Ecto neural progenitor cell (in vitro differentiated cells): Measurements from ENCODE around the gene CLCNKB.
A peak's percentile ranks its signal among the peaks of the same experiment; 100 is the strongest.
"Not testable (repeated sequence)": the region's sequence is repeated elsewhere in the genome, so short reads cannot be mapped to it uniquely, and the experiment has no call there.

Source experiments
- DNase-seq: peaks from one replicate; pipeline ENCODE4 v3.0.0-alpha.2; 2018; ENCODE audit warnings: low spot score

Gene CLCNKB

GRCh38 chr1:16033103-16033632 is 10.4 kb upstream of the CLCNKB start:
- DNase-seq, result not testable (repeated sequence)

GRCh38 chr1:16036461-16036860 is 7.1 kb upstream of the CLCNKB start:
- not testable (repeated sequence) for DNase-seq

DNA sequence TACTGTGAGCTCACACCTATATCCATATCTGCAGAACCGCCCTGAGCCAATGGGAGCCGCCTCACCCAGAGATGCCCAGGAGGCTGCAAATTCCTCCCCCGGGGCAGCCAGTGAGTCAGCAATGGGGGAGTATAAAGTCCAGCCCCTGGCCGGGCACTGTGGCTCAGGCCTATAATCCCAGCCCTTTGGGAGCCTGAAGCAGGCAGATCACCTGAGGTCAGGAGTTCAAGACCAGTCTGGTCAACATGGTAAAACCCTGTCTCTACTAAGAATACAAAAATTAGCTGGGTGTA is 5.0 kb upstream of the CLCNKB start:
- DNase-seq, result no peak

DNA sequence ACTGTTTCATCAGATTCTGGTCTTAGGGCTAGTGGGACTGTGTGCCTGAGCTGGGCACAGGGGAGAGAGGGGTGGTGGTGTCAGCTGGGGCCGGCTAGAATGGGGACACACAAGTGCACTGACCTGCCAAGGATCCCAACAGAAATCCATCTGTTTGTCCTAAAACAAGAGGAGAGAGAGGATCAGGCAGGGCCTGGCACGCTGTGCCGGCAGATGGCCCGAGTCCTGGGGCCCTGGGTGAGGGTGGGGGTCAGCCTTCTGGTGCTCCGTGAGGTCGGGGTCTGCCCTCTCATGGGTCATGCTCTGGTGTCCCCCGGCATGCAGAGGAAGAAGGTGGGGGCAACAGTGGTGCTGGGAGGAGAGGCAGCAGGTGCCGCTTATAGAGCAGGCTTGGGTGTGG is 3.7 kb upstream of the CLCNKB start:
- not testable (repeated sequence) for DNase-seq

- DNase-seq, result no peak
These were observed 2.4 kb upstream of the CLCNKB start for GRCh38 chr1:16041200-16041599.

GRCh38 chr1:16042096-16042495 is 1.5 kb upstream of the CLCNKB start:
- no peak for DNase-seq

- DNase-seq, result not testable (repeated sequence)
These were observed 928 bp upstream of the CLCNKB start for GRCh38 chr1:16042654-16043053.

DNA sequence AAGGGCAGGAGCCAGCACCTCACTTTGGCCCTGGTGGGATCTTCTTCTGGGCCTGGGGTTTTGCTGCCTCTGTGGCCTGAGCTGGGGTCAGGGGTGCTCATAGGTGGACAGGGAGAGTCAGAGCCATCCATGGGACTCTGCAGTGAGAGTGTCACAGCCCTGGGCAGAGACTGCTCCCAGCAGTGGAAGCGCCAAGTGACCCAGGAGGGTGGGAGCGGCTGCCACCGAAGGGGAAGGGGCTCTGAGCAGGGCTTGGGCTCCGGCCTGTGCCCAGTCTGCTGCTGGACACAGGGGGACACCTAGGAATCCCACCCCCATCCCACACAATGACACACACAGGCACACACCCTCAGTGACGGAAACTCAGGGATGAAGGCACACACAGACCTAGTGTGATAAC is 368 bp downstream of the CLCNKB start:
- DNase-seq, result no peak

- DNase-seq, result peak; percentile 62
These were observed 3.3 kb downstream of the CLCNKB start for GRCh38 chr1:16046842-16047241.

DNA sequence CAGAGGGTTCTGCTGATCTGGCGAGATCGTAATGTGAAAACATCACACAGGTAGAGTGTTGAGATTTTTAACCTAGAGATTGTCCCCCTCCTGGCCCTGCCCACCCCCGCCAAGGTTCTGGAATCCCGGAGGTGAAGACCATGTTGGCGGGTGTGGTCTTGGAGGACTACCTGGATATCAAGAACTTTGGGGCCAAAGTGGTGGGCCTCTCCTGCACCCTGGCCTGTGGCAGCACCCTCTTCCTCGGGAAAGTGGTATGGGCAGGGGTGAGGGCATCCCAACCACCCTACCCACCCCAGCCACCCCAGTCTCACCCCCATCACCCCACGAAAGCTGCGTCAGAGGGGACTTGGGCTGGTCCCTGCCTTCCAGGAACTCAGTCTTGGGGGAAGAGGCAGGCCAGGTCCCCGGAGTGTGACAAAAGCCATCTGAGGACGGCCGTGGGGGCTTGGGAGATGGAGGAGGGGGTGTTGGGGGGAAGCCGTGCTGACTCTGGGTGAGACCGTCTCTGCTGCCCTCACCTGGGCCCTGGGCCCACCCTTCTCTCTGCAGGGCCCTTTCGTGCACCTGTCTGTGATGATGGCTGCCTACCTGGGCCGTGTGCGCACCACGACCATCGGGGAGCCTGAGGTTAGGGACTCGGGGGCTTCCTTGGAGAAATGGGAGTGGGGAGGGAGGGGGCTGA is 4.4 kb downstream of the CLCNKB start:
- peak; percentile 60 for DNase-seq

- peak; percentile 93 for DNase-seq
These were observed 5.1 kb downstream of the CLCNKB start for GRCh38 chr1:16048573-16049189.

GRCh38 chr1:16050328-16050727 is 6.7 kb downstream of the CLCNKB start:
- no peak for DNase-seq

DNA sequence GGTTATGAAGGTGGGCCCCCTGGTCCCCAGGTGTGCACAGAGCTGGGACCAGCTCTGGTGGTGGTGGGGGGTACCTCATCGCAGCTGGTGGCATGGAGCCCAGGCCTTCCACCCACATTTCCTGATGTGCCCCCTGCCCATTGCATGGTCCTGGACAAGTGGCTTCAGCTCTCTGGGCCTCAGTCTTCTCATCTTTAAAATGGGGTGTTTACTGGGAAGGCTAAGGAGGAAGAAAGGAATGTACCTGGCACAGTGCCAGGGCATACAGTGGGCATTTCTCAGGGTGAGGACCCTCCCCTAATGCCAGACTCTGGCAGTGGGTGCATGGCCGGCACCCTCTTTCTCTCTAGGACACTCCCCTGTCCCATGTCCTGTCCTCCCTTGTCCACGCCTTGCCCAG is 7.5 kb downstream of the CLCNKB start:
- DNase-seq, result no peak

GRCh38 chr1:16051949-16052348 is 8.4 kb downstream of the CLCNKB start:
- DNase-seq, result not testable (repeated sequence)

GRCh38 chr1:16053781-16054502 is 10.4 kb downstream of the CLCNKB start:
- DNase-seq, result no peak

GRCh38 chr1:16054598-16055540 is 11.3 kb downstream of the CLCNKB start:
- no peak for DNase-seq

- DNase-seq, result peak; percentile 94
These were observed 12.3 kb downstream of the CLCNKB start for GRCh38 chr1:16055613-16056520.

GRCh38 chr1:16056521-16056912 is 12.9 kb downstream of the CLCNKB start:
- DNase-seq, result not testable (repeated sequence)

DNA sequence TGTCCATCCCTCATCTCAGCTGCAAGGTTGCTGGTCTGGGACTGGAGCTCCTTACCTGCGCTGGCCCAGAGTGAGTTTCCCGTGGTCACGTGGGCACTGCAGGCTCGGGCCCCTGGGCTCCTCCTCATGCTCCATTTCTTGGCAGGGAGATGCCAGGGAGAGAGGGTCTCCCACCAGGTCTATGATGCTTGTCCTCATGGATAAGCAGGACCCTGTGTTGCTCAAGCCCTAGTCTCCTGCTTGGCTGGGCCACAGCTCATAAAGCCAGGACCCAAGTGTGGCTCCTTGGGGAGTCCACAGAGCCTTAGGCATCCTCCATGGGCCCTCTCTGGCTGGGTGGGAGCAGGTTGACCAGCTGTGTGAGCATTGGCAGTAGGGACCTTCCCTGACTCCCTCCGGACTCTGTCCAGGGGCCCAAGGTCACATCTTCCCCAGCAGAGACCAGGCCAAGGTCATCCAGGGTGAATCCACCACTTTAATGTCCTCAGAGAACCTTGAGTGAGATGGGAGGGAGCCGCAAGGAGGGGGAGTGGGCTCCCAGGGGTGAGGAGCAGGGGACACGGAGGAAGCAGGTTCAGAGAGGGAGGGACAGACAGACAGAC is 13.8 kb downstream of the CLCNKB start:
- not testable (repeated sequence) for DNase-seq

DNA sequence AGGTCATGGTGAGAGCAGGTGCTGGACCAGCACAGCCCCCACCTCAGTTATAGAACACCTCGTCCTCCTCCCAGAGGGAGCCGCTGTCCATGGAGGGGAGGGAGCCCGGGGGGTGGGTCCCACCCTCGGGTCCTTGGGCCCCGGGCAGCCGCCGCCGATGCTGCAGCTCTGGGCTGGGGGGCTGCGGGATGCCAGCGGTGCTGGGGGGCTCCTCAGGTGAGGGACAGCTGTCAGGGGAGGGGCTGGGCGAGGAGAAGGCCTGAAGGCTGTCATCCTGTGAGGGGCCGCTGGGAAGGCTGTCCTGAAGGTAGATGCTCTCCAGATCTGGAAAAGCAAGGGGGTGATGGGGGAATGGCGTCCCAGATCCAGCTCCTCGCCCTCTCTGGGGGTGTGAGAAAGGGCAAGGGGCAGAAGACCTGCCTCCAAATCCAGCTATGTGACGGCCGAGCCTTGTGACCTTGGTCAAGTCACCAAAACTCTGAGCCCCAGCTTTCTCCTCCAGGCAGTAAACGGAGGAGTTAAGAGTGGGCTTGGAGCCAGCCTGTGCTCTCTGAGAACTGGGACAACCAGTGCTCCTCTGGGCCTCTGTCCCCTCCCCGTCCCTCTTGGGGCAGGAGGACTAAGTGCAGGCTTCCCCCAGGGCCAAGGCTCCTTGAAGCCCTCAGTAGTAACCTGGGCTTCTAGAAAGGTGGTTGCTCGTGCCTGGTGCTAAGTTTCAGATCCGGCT is 15.0 kb downstream of the CLCNKB start:
- not testable (repeated sequence) for DNase-seq
